OCI-LY1 (cell line): ENCODE measurements around the gene RIPK4.

ENCODE experiments used
- H2AFZ ChIP-seq: fragments of 200-600 bp; sonication (generic), shearing (Covaris generic); 2 replicates; pipeline ENCODE4 v1.6.0; 2014; ENCODE audit warnings: antibody characterized with exemption, mild to moderate bottlenecking, low read length
- H3F3A ChIP-seq: fragments of 200-600 bp; sonication (generic), shearing (Covaris generic); 2 replicates; pipeline ENCODE4 v1.6.0; 2014; ENCODE audit warnings: mild to moderate bottlenecking, antibody characterized with exemption, low read length, moderate library complexity; ENCODE audit not compliant: insufficient read depth
- H3K27ac ChIP-seq: fragments of 200-600 bp; sonication (generic); 2 replicates; pipeline ENCODE4 v1.5.1; 2014; ENCODE audit warnings: low read length, mixed run types, mild to moderate bottlenecking, low read depth; ENCODE audit not compliant: poor library complexity, severe bottlenecking
- H3K27me3 ChIP-seq: fragments of 200-600 bp; sonication (generic); 2 replicates; pipeline ENCODE4 v1.6.0; 2014; ENCODE audit warnings: antibody characterized with exemption, mild to moderate bottlenecking, low read length, moderate library complexity; ENCODE audit not compliant: insufficient read depth
- H3K36me3 ChIP-seq: fragments of 200-600 bp; sonication (generic); 2 replicates; pipeline ENCODE4 v1.6.1; 2014; ENCODE audit warnings: mild to moderate bottlenecking, antibody characterized with exemption, low read length, moderate library complexity, mixed read lengths; ENCODE audit not compliant: insufficient read depth
- H3K4me1 ChIP-seq: fragments of 200-600 bp; sonication (generic); 2 replicates; pipeline ENCODE4 v1.5.1; 2014; ENCODE audit warnings: mild to moderate bottlenecking, low read length, moderate library complexity; ENCODE audit not compliant: insufficient read depth, severe bottlenecking
- H3K4me2 ChIP-seq: fragments of 200-600 bp; sonication (generic), shearing (Covaris generic); 2 replicates; pipeline ENCODE4 v1.6.1; 2014; ENCODE audit warnings: low read length
- H3K4me3 ChIP-seq: fragments of 200-600 bp; sonication (generic); 2 replicates; pipeline ENCODE4 v1.5.1; 2014; ENCODE audit warnings: low read length, low read depth, mild to moderate bottlenecking, mixed read lengths; ENCODE audit not compliant: poor library complexity, severe bottlenecking
- H3K79me2 ChIP-seq: fragments of 200-600 bp; shearing (Covaris generic); 2 replicates; pipeline ENCODE4 v1.6.1; 2016; ENCODE audit warnings: mixed run types, low read length, mixed read lengths; ENCODE audit not compliant: insufficient read depth
- H3K9ac ChIP-seq: fragments of 200-600 bp; sonication (generic), shearing (Covaris generic); 2 replicates; pipeline ENCODE4 v1.6.1; 2014; ENCODE audit warnings: mild to moderate bottlenecking, low read length, mixed read lengths
- H3K9me2 ChIP-seq: fragments of 200-600 bp; sonication (generic), shearing (Covaris generic); 2 replicates; pipeline ENCODE4 v1.6.1; 2014; ENCODE audit warnings: low read depth, mild to moderate bottlenecking, low read length, mixed read lengths
- H3K9me3 ChIP-seq: fragments of 200-600 bp; shearing (Covaris generic); 2 replicates; pipeline ENCODE4 v1.6.1; 2014; ENCODE audit warnings: low read length, mixed read lengths
- H4K20me1 ChIP-seq: fragments of 200-600 bp; sonication (generic), shearing (Covaris generic); 2 replicates; pipeline ENCODE4 v1.6.0; 2016; ENCODE audit warnings: mild to moderate bottlenecking, low read length; ENCODE audit not compliant: insufficient read depth
- CTCF ChIP-seq: fragments of 200-600 bp; sonication (generic), shearing (Covaris generic); IDR thresholded peaks from 2 replicates; pipeline ENCODE4 v1.5.1; 2017; ENCODE audit warnings: mild to moderate bottlenecking, antibody characterized with exemption, low read length, moderate library complexity, mixed read lengths
- EZH2 ChIP-seq: fragments of 200-600 bp; sonication (generic), shearing (Covaris generic); IDR thresholded peaks from 2 replicates; pipeline ENCODE4 v1.8.0; 2017; ENCODE audit warnings: borderline replicate concordance, mixed run types, mild to moderate bottlenecking, antibody characterized with exemption, low read length, moderate library complexity, mixed read lengths

RIPK4 gene

GRCh38 chr21:41755258-41755933 is 11.5 kb downstream of the RIPK4 start:
- Histone ChIP-seq H3K4me3 (no peak overlapping the region), H3K79me2 (no peaks in the 10 kb centered on the region), H3K27me3 (0 out of 2 replicates have a peak, but pooled peaks cover 8% of the 10 kb centered on the region), H3K9ac (no peak overlapping the region), H3K9me3 (no peaks in the 10 kb centered on the region), H3K27ac (no peak overlapping the region), H3F3A (no peaks in the 10 kb centered on the region), H3K9me2 (no peaks in the 10 kb centered on the region), H4K20me1 (no peaks in the 10 kb centered on the region), H3K36me3 (no peaks in the 10 kb centered on the region), H3K4me2 (no peak overlapping the region), H3K4me1 (no peaks in the 10 kb centered on the region), H2AFZ (no peak overlapping the region)
- no peak for TF ChIP-seq CTCF
- no peak for TF ChIP-seq EZH2

GRCh38 chr21:41754479-41754891 is 12.4 kb downstream of the RIPK4 start:
- Histone ChIP-seq H3F3A (no peaks in the 10 kb centered on the region), H3K9me3 (no peaks in the 10 kb centered on the region), H3K79me2 (no peaks in the 10 kb centered on the region), H3K9ac (no peak overlapping the region), H3K27ac (no peak overlapping the region), H4K20me1 (no peaks in the 10 kb centered on the region), H3K4me2 (no peak overlapping the region), H2AFZ (no peak overlapping the region), H3K36me3 (no peaks in the 10 kb centered on the region), H3K4me1 (no peaks in the 10 kb centered on the region), H3K4me3 (no peak overlapping the region), H3K27me3 (0 out of 2 replicates have a peak, but pooled peaks cover 8% of the 10 kb centered on the region), H3K9me2 (no peaks in the 10 kb centered on the region)
- TF ChIP-seq CTCF (no peak), EZH2 (no peak)

- no peak overlapping the region for H3K27ac ChIP-seq
- no peak overlapping the region for H3K9ac ChIP-seq
- H3K36me3 ChIP-seq = no peaks in the 10 kb centered on the region
Observed at GRCh38 chr21:41753006-41753898, 13.6 kb downstream of the RIPK4 start.

More at GRCh38 chr21:41753006-41753898, 13.6 kb downstream of the RIPK4 start:
- Histone ChIP-seq H3F3A (no peaks in the 10 kb centered on the region), H4K20me1 (no peaks in the 10 kb centered on the region), H2AFZ (no peak overlapping the region), H3K4me2 (no peak overlapping the region), H3K9me2 (no peaks in the 10 kb centered on the region), H3K4me1 (peaks cover 8% of the 10 kb centered on the region), H3K79me2 (no peaks in the 10 kb centered on the region), H3K27me3 (0 out of 2 replicates have a peak, but pooled peaks cover 8% of the 10 kb centered on the region), H3K4me3 (no peak overlapping the region), H3K9me3 (no peaks in the 10 kb centered on the region)
- no peak for TF ChIP-seq EZH2
- no peak for TF ChIP-seq CTCF
